DMS114 treated with DMSO at 0.1 percent for 48 hours (cell line): ENCODE results near the gene PPP4C.
"Not testable (repeated sequence)": the region's sequence is repeated elsewhere in the genome, so short reads cannot be mapped to it uniquely, and the experiment has no call there.

Experiments
- DNase-seq: peaks from one replicate; lab custom pipeline; 2025; ENCODE audit not compliant: unreplicated experiment; lab: John Stamatoyannopoulos, UW

The PPP4C gene

GRCh38 chr16:30075503-30076275 is at the start of gene PPP4C:
PPP4C (plus strand) TSS chr16:30075994; CDS start chr16:30076378, 384 bp downstream.
- DNase-seq, result peak; percentile 87

- DNase-seq, result no peak
Measured at GRCh38 chr16:30026449-30026848, 49.3 kb upstream of the PPP4C start.

- DNase-seq, result no peak
Measured at GRCh38 chr16:30027588-30028437, 48.0 kb upstream of the PPP4C start.

- DNase-seq, result no peak
Measured at GRCh38 chr16:30028438-30029076, 47.2 kb upstream of the PPP4C start.

GRCh38 chr16:30030011-30030685 is 45.6 kb upstream of the PPP4C start:
- no peak for DNase-seq

GRCh38 chr16:30030841-30031413 is 44.9 kb upstream of the PPP4C start, which contains the start of gene TLCD3B:
TLCD3B (minus strand) TSS chr16:30031271; CDS start chr16:30030527, 744 bp downstream.
- DNase-seq, result no peak

GRCh38 chr16:30031477-30031918 is 44.3 kb upstream of the PPP4C start:
- DNase-seq, result no peak

- DNase-seq, result peak; percentile 73
Measured at GRCh38 chr16:30032083-30032819, 43.5 kb upstream of the PPP4C start.

GRCh38 chr16:30033270-30033669 is 42.5 kb upstream of the PPP4C start:
- no peak for DNase-seq

GRCh38 chr16:30040221-30040620 is 35.6 kb upstream of the PPP4C start:
- DNase-seq, result no peak

- not testable (repeated sequence) for DNase-seq
Measured at GRCh38 chr16:30040690-30041089, 35.1 kb upstream of the PPP4C start.

- DNase-seq, result no peak
Measured at GRCh38 chr16:30041841-30042240, 34.0 kb upstream of the PPP4C start.

GRCh38 chr16:30046178-30046577 is 29.6 kb upstream of the PPP4C start:
- DNase-seq, result no peak

- no peak for DNase-seq
Measured at GRCh38 chr16:30046588-30046987, 29.2 kb upstream of the PPP4C start.

- DNase-seq, result no peak
Measured at GRCh38 chr16:30049871-30050270, 25.9 kb upstream of the PPP4C start.

GRCh38 chr16:30051518-30051917 is 24.3 kb upstream of the PPP4C start:
- no peak for DNase-seq

- DNase-seq, result peak; percentile 90
Measured at GRCh38 chr16:30052671-30053372, 23.0 kb upstream of the PPP4C start.

GRCh38 chr16:30053376-30054015 is 22.3 kb upstream of the PPP4C start:
- no peak for DNase-seq

- no peak for DNase-seq
Measured at GRCh38 chr16:30054451-30054850, 21.3 kb upstream of the PPP4C start.
